ENCODE measurements around the gene STXBP3.

- TF ChIP-seq CTCF (conservative IDR thresholded peaks at IDR 0.05 in 1 of 2, IDR thresholded peaks at IDR 0.05 in 1 of 2; ENCODE audit: low read depth in 1 of 2, low read length in 2 of 2) = no peak
- TF ChIP-seq EZH2 (IDR thresholded peaks at IDR 0.05; ENCODE audit: low read length, missing control alignments) = no peak
Observed at GRCh38 chr1:108734171-108734865, 12.2 kb upstream of the STXBP3 start.
